Cortex of kidney (tissue), 1 donor: ENCODE data around the gene CHMP4A.

ENCODE experiments used
- DNase-seq: peaks from one replicate; lab custom pipeline; 2025; lab: John Stamatoyannopoulos, UW

The CHMP4A gene, protein sequence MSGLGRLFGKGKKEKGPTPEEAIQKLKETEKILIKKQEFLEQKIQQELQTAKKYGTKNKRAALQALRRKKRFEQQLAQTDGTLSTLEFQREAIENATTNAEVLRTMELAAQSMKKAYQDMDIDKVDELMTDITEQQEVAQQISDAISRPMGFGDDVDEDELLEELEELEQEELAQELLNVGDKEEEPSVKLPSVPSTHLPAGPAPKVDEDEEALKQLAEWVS

DNA sequence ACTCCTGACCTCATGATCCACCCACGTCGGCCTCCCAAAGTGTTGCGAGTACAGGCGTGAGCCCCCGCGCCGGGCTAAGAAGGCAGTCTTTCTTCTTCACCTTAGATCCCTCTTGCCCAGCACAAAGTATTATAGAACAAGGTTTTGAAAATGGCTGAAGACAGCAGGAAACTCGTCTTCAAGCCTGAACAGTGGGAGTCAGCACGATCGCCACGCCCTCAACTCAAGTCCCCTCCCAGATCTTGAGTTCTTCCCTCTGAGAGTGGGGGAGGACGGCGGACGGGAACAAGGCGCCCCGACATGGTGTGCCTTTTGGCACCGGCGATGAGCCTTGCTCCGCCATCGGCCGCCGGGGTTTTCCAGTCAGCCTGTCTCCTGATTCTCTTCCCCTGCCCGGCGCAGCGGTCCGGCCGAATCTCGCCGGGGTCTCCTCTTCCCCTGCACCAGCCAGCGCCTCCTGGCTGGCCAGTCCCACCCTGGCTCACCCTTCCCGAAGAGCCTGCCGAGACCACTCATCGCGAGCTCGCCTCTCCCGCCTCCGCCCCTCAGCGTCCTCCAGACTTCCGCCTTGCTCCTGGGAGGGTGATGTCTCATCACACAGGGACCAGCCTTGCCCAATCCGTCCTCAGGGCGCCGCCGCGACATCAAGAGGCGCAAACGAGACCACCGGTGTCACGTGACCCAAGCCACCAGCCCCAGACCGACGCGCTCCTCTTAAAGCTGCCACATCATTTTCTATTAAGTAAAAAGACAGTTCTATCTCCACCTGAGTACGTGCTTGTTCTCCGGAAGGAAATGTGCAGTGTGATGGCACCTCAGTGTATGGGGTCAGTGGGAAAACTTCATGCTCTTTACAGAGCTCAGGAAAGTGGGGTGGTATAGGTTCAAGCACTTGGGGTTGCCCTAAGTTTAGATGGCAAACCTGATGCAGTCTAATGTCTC is at the start of gene CHMP4A:
Gene CHMP4A (minus strand): TSS at position 565 of the 942 bp plus-strand sequence. CDS start 49 bp downstream, at position 516.
- DNase-seq: peak; percentile 23

DNA sequence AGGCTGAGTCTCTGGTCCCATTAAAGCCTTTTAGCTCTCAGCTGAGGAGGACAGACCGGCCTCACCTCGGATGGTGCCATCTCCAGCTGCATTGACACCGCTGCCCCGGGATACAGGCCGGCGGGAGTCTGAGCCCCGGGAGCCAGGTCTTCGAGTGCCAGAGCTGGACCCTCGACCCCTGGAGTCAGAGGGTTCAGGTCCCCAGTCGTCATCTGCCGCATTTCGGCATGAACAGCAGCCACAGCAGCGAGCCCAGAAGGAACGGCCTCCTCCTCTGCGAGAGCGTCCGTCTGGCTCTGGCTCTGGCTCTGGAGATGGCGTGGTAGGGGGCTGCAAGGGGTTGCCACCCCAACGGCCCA is 48.7 kb upstream of the CHMP4A start:
- DNase-seq: no peak

DNA sequence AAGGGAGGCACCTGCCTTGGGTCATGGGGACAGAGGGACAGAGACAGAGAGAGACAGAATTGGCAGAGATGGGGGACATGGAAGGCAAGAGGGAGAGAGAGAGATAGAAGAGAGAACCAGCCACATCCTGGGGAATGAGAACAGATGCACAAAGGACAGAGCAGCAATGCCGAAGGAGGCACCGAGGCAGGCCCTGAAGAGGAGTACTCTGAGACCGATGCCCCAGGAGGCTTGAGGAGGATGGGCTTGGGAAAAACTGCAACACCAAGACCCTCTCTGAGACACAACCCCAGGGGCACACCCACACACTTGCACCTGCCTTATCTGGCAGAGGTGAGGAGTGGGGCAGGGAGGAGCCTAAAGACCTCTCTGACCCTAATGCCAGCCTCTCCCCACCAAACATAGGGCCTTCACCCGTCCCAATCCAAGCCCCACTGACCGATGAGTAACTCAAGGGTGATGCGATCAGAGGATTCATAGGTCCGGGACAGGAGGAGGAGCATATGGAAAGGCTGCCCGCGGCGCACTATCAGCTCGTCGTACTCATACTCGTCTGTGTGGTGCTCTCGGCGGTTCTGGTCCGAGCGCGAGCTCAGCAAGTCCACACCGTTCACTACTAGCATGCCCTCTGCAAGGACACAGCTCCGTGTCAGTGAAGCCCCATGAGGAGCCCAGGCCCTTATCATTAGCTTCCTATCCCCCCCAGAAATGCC is 48.1 kb upstream of the CHMP4A start:
- DNase-seq: no peak

DNA sequence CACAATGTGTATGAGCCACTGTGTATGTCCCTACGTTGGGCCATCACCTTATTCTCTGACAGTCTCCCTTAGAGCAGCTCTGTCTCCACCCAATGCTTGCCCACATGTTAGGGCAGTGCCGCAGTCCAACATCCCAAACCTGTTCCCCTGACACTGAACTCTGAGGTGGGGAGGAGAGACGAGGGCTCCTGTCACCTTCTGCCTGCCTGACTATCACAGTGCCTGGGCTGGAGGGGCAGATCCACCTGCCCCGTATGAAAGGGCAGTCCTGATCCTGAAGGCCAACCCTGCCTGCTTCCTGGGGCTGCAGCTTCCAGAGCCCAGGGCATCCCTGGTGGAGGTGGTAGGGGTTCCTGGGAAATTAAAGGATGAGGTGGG is 47.5 kb upstream of the CHMP4A start:
- no peak for DNase-seq

- DNase-seq: no peak
Measured at GRCh38 chr14:24260026-24260779, 46.9 kb upstream of the CHMP4A start.

DNA sequence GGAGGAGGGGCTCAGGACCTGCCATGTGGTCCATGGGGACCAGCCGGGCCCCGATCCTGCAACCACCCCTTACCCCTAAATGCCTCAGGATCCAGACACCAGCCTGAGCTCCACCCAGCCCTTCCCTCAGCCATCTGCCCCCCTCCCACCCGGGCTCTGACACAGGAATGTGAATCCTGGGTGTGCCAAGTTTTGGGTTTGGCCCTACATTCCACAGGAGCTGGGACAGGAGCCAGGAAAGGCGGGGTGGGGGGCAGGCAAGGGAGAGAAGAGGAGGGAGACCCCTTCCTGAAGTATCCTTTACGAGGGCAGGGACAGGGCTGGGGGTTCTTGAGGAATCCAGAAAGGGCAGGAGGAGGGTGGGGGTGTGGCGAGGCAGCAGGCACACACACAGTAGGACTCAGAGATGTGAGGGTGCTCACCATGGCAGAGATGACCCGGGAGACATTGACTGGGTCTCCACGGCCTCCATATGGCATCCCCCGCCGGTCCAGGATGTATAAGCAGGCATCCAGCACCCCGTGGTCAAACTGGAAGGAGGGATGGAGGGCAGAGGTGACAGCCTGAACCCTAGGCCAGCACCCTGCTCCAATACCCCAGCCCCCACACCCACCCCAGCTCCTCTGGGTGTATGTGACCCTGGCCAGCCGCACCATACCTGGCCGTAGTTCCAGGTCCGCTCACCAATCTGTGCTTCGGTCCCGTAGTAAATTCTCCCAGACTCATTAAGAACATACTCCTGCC is 46.2 kb upstream of the CHMP4A start:
- no peak for DNase-seq

- DNase-seq: no peak
Measured at GRCh38 chr14:24258548-24259265, 45.4 kb upstream of the CHMP4A start.

DNA sequence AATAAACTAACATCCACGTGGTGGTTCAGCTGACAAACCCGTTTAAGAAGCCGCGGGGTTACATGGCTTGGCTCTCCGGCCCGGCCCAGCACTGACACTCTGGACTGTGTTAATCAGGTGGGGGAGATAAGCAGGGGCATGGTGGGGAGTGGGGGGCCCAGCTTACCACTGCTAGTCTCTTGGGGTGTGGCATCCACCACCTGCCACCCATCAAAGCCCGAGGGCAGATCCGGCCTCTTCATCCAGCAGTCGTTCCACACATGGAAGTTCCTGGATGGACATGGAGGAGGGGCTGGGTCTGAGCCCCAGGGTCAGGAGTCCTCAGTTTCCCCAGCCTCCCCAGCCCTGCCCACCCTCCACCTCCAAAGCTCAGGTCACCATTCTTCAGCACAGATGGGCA is 44.8 kb upstream of the CHMP4A start:
- DNase-seq: no peak

DNA sequence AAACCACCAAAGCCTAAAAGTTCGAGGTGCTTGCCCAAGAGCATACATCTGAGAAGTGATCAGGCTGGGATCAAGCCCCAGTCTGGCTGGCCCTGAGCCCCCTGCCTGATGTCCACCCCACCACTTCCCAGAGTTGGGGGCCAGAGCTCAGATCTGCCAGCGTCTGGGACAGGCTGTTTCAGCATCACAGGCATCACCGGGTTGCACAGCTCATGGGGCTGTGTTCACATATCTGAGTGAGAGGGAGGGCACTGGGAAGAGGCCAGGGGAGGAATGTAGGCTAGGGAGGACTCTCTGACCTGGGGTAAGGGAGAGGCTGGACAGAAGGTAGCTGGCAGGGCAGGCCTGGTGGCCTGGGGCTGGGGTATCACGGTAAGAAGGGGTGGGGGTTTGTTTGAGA is 43.7 kb upstream of the CHMP4A start:
- no peak for DNase-seq

GRCh38 chr14:24255931-24256711 is 42.8 kb upstream of the CHMP4A start:
- DNase-seq: no peak

DNA sequence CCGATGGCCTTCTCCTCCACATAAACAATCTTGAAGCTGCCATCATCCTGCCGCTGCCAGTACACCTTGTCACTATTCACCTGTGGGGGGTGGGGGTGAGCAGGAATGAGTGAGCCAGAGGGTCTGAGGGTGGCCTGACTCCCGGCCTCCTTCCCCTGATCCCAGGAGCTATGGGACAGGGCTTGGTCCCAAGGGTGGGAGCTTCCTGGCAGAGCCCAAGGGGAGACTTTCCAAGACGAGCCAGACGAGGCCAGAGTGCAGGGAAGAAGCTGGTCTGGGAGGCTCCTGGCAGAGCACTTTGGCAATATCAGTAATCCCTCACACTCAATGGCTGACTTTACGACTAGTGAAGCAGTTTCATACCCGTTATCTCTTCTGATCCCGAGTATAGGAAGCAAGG is 42.1 kb upstream of the CHMP4A start:
- DNase-seq: no peak

DNA sequence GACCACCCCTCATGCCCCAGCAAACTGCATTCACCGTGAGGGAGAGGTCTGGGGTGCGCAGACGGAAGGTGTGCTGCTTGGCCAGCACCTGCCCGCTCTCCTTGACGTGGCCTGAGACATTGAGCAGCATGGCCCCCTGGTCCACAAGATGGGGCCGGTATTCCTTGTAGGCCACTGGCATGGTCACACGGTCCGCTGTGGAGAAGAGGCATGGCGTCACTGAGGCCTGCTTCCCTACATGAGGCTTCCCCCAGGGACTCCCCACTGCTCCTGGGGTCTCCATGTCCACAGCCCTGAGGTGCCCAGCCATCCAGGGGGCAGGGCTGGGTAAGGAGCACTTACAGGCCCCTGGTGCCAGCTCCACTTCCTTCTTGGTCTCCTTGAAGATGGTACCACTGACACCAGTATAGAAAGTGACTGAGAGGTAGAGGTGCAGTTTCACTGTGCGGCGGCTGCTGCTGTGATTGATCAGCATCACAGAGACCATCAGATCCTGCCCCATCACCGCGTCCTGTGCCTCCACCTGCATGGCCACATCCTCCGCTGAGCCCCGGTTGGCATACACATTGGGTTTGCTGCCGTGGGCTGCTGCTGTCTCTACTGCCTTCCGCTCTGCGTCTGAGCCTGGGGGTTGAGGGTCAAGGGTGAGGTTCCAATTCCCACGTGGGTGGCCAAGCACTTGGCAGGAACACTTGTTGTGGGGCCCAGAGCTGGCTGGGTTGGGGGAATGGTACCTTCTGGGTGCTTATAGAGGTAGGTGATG is 41.5 kb upstream of the CHMP4A start:
- DNase-seq: no peak

DNA sequence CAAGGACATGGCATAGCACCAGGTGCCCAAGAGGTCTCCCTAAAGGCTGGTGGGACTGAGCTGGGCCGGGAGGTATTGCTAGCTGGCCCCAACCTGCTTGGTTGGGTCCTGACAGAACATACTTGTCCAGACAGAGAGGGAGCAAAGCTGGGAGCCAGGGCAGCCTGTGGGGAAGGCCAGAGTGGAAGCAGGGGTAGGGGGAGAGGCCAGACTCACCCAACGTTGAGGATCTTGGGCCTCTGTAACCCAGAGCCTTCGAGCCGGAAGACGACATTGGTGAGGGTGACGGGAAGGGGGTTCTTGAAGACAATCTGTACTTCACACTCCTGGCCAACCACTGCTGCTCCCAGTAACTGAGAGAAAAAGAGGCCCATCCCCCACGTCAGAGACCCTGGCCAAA is 40.6 kb upstream of the CHMP4A start:
- no peak for DNase-seq

- no peak for DNase-seq
Measured at GRCh38 chr14:24252289-24253124, 39.2 kb upstream of the CHMP4A start.

- no peak for DNase-seq
Measured at GRCh38 chr14:24251880-24252288, 38.6 kb upstream of the CHMP4A start.

GRCh38 chr14:24250354-24250753 is 37.1 kb upstream of the CHMP4A start:
- no peak for DNase-seq

GRCh38 chr14:24249230-24250021 is 36.1 kb upstream of the CHMP4A start:
- no peak for DNase-seq
